ENCODE measurements around the gene SORCS1. TPM values are rescaled to one million over a fixed set of nuclear protein-coding genes. Genes with fewer than 3 reads are reported as not detected.
"Not testable (repeated sequence)": the region's sequence is repeated elsewhere in the genome, so short reads cannot be mapped to it uniquely, and the experiment has no call there.

Gene SORCS1
- total and polyA plus RNA-seq, 3 donors from 2014 or later: 2.6 to 9.6 (median 4.6) TPM

GRCh38 chr10:106929291-106929895 lies 235.1 kb downstream of the SORCS1 start:
- TF ChIP-seq POLR2A (IDR thresholded peaks at IDR 0.05): no peak
- TF ChIP-seq CTCF (IDR thresholded peaks at IDR 0.05): no peak
- no peaks in the 10 kb centered on the region for H3K4me1 ChIP-seq
- intact Hi-C loops (cut with DNase I; ENCODE audit: low total_unique reads): no loop called here
- H3K27ac ChIP-seq: no peak overlapping the region
- H3K36me3 ChIP-seq (ENCODE audit: low read depth, missing control alignments): no peaks in the 10 kb centered on the region
- H3K9me3 ChIP-seq: no peaks in the 10 kb centered on the region
- no peak for DNase-seq
- H3K4me3 ChIP-seq: no peak overlapping the region
- 78 to 81% methylated on average over 6 of the region's 6 CpGs for WGBS, 2 donors
- no peaks in the 10 kb centered on the region for H3K27me3 ChIP-seq

GRCh38 chr10:106928151-106928550 lies 236.4 kb downstream of the SORCS1 start:
- H3K27me3 ChIP-seq; DNase-seq; H3K36me3 ChIP-seq (ENCODE audit: low read depth, missing control alignments); H3K27ac ChIP-seq; H3K9me3 ChIP-seq; H3K4me1 ChIP-seq; intact Hi-C loops (cut with DNase I; ENCODE audit: low total_unique reads): not testable (repeated sequence)
- H3K4me3 ChIP-seq: peak overlapping the region in 1 of 2 donors; percentile 20
- WGBS, 2 donors: 71% methylated on average over 33 of the region's 33 CpGs; no CpG with 5 or more reads in 1 of the 2 donors

- intact Hi-C loops (cut with DNase I; ENCODE audit: low total_unique reads): no loop called here
- Histone ChIP-seq H3K4me3 (no peak overlapping the region), H3K27me3 (no peaks in the 10 kb centered on the region), H3K27ac (no peak overlapping the region), H3K36me3 (ENCODE audit: low read depth, missing control alignments) (no peaks in the 10 kb centered on the region), H3K4me1 (no peaks in the 10 kb centered on the region), H3K9me3 (no peaks in the 10 kb centered on the region)
- DNase-seq: no peak
- TF ChIP-seq CTCF (IDR thresholded peaks at IDR 0.05) (no peak), POLR2A (IDR thresholded peaks at IDR 0.05) (no peak)
Measured at GRCh38 chr10:106925191-106925590, 239.3 kb downstream of the SORCS1 start.

GRCh38 chr10:106920538-106920937 lies 244.0 kb downstream of the SORCS1 start:
- Histone ChIP-seq H3K27ac (no peak overlapping the region), H3K4me1 (no peaks in the 10 kb centered on the region), H3K4me3 (no peak overlapping the region), H3K9me3 (no peaks in the 10 kb centered on the region), H3K36me3 (ENCODE audit: low read depth, missing control alignments) (no peaks in the 10 kb centered on the region), H3K27me3 (no peaks in the 10 kb centered on the region)
- 87 to 93% methylated on average over 4 of the region's 4 CpGs for WGBS, 2 donors
- no peak for TF ChIP-seq POLR2A (IDR thresholded peaks at IDR 0.05)
- no peak for TF ChIP-seq CTCF (IDR thresholded peaks at IDR 0.05)
- DNase-seq: no peak
- intact Hi-C loops (cut with DNase I; ENCODE audit: low total_unique reads): no loop called here

- TF ChIP-seq CTCF (IDR thresholded peaks at IDR 0.05): no peak
- TF ChIP-seq POLR2A (IDR thresholded peaks at IDR 0.05): no peak
- no peaks in the 10 kb centered on the region for H3K27me3 ChIP-seq
- H3K27ac ChIP-seq: no peak overlapping the region
- H3K36me3 ChIP-seq (ENCODE audit: low read depth, missing control alignments): no peaks in the 10 kb centered on the region
- no peaks in the 10 kb centered on the region for H3K4me1 ChIP-seq
- intact Hi-C loops (cut with DNase I; ENCODE audit: low total_unique reads): no loop called here
- H3K4me3 ChIP-seq: no peak overlapping the region
- no peaks in the 10 kb centered on the region for H3K9me3 ChIP-seq
- DNase-seq: no peak
- WGBS, 2 donors: 84 to 88% methylated on average over 3 of the region's 3 CpGs
Measured at GRCh38 chr10:106919871-106920282, 244.6 kb downstream of the SORCS1 start.
